Measurements from ENCODE around the gene PAPSS1. TPM values are rescaled to one million over a fixed set of nuclear protein-coding genes. Genes with fewer than 3 reads are reported as not detected.
"Not testable (repeated sequence)": the region's sequence is repeated elsewhere in the genome, so short reads cannot be mapped to it uniquely, and the experiment has no call there.

The PAPSS1 gene
- polyA plus RNA-seq, 2 donors, result 25.5 to 34.6 TPM

GRCh38 chr4:107729050-107729449 is 9.0 kb upstream of the PAPSS1 start:
- 54 to 63% methylated on average over 4 of the region's 4 CpGs for WGBS, 2 donors
- H3K4me3 ChIP-seq (ENCODE audit: low read depth in 1 of 2, low read length in 2 of 2); H3K27ac ChIP-seq (ENCODE audit: low read depth in 2 of 2, low read length in 1 of 2); H3K9me3 ChIP-seq (ENCODE audit: control insufficient read depth in 2 of 2, insufficient read depth in 1 of 2, low read depth in 1 of 2, low read length in 1 of 2); H3K27me3 ChIP-seq (ENCODE audit: control insufficient read depth in 1 of 2, insufficient read depth in 2 of 2, low read length in 2 of 2); H3K36me3 ChIP-seq (ENCODE audit: control insufficient read depth in 2 of 2, insufficient read depth in 2 of 2, low read length in 1 of 2); H3K4me1 ChIP-seq (ENCODE audit: control insufficient read depth in 2 of 2, insufficient read depth in 2 of 2, low read length in 1 of 2): not testable (repeated sequence)

- not testable (repeated sequence) for H3K27me3 ChIP-seq (ENCODE audit: control insufficient read depth in 1 of 2, insufficient read depth in 2 of 2, low read length in 2 of 2); H3K27ac ChIP-seq (ENCODE audit: low read depth in 2 of 2, low read length in 1 of 2); H3K4me3 ChIP-seq (ENCODE audit: low read depth in 1 of 2, low read length in 2 of 2); H3K36me3 ChIP-seq (ENCODE audit: control insufficient read depth in 2 of 2, insufficient read depth in 2 of 2, low read length in 1 of 2); H3K4me1 ChIP-seq (ENCODE audit: control insufficient read depth in 2 of 2, insufficient read depth in 2 of 2, low read length in 1 of 2); H3K9me3 ChIP-seq (ENCODE audit: control insufficient read depth in 2 of 2, insufficient read depth in 1 of 2, low read depth in 1 of 2, low read length in 1 of 2)
- WGBS, 2 donors, result 83 to 89% methylated on average over 3 of the region's 3 CpGs
These were observed 6.3 kb upstream of the PAPSS1 start for GRCh38 chr4:107726131-107726925.

GRCh38 chr4:107725281-107725859 is 5.3 kb upstream of the PAPSS1 start:
- Histone ChIP-seq H3K27me3 (ENCODE audit: control insufficient read depth in 1 of 2, insufficient read depth in 2 of 2, low read length in 2 of 2) (no peaks in the 10 kb centered on the region), H3K36me3 (ENCODE audit: control insufficient read depth in 2 of 2, insufficient read depth in 2 of 2, low read length in 1 of 2) (no peaks in the 10 kb centered on the region), H3K4me3 (ENCODE audit: low read depth in 1 of 2, low read length in 2 of 2) (no peak overlapping the region), H3K4me1 (ENCODE audit: control insufficient read depth in 2 of 2, insufficient read depth in 2 of 2, low read length in 1 of 2) (no peaks in the 10 kb centered on the region), H3K27ac (ENCODE audit: low read depth in 2 of 2, low read length in 1 of 2) (no peak overlapping the region), H3K9me3 (ENCODE audit: control insufficient read depth in 2 of 2, insufficient read depth in 1 of 2, low read depth in 1 of 2, low read length in 1 of 2) (no peaks in the 10 kb centered on the region)
- WGBS, 2 donors, result 92 to 97% methylated on average over 3 of the region's 3 CpGs

- H3K4me1 ChIP-seq (ENCODE audit: control insufficient read depth in 2 of 2, insufficient read depth in 2 of 2, low read length in 1 of 2); H3K27ac ChIP-seq (ENCODE audit: low read depth in 2 of 2, low read length in 1 of 2); H3K9me3 ChIP-seq (ENCODE audit: control insufficient read depth in 2 of 2, insufficient read depth in 1 of 2, low read depth in 1 of 2, low read length in 1 of 2); H3K36me3 ChIP-seq (ENCODE audit: control insufficient read depth in 2 of 2, insufficient read depth in 2 of 2, low read length in 1 of 2); H3K4me3 ChIP-seq (ENCODE audit: low read depth in 1 of 2, low read length in 2 of 2); H3K27me3 ChIP-seq (ENCODE audit: control insufficient read depth in 1 of 2, insufficient read depth in 2 of 2, low read length in 2 of 2): not testable (repeated sequence)
- 34 to 50% methylated on average over 1 of the region's 1 CpG for WGBS, 2 donors
These were observed 3.3 kb upstream of the PAPSS1 start for GRCh38 chr4:107723331-107723730.

GRCh38 chr4:107721436-107722100 is 1.5 kb upstream of the PAPSS1 start:
- Histone ChIP-seq H3K4me3 (ENCODE audit: low read depth in 1 of 2, low read length in 2 of 2) (peak overlapping the region in 1 of 2 donors; percentile 88), H3K27me3 (ENCODE audit: control insufficient read depth in 1 of 2, insufficient read depth in 2 of 2, low read length in 2 of 2) (no peaks in the 10 kb centered on the region), H3K36me3 (ENCODE audit: control insufficient read depth in 2 of 2, insufficient read depth in 2 of 2, low read length in 1 of 2) (no peaks in the 10 kb centered on the region), H3K9me3 (ENCODE audit: control insufficient read depth in 2 of 2, insufficient read depth in 1 of 2, low read depth in 1 of 2, low read length in 1 of 2) (no peaks in the 10 kb centered on the region), H3K4me1 (ENCODE audit: control insufficient read depth in 2 of 2, insufficient read depth in 2 of 2, low read length in 1 of 2) (no peaks in the 10 kb centered on the region), H3K27ac (ENCODE audit: low read depth in 2 of 2, low read length in 1 of 2) (no peak overlapping the region)
- 60 to 70% methylated on average over 9 of the region's 9 CpGs for WGBS, 2 donors

GRCh38 chr4:107719207-107719921 is 670 bp downstream of the PAPSS1 start:
- H3K27ac ChIP-seq (ENCODE audit: low read depth in 2 of 2, low read length in 1 of 2), result peak overlapping the region; percentile 88 to 89
- no peaks in the 10 kb centered on the region for H3K9me3 ChIP-seq (ENCODE audit: control insufficient read depth in 2 of 2, insufficient read depth in 1 of 2, low read depth in 1 of 2, low read length in 1 of 2)
- peak overlapping the region; percentile 85 to 88 for H3K4me3 ChIP-seq (ENCODE audit: low read depth in 1 of 2, low read length in 2 of 2)
- 1 to 2% methylated on average over 27 to 28 of the region's 28 CpGs for WGBS, 2 donors
- no peaks in the 10 kb centered on the region for H3K27me3 ChIP-seq (ENCODE audit: control insufficient read depth in 1 of 2, insufficient read depth in 2 of 2, low read length in 2 of 2)
- no peaks in the 10 kb centered on the region for H3K36me3 ChIP-seq (ENCODE audit: control insufficient read depth in 2 of 2, insufficient read depth in 2 of 2, low read length in 1 of 2)
- no peaks in the 10 kb centered on the region for H3K4me1 ChIP-seq (ENCODE audit: control insufficient read depth in 2 of 2, insufficient read depth in 2 of 2, low read length in 1 of 2)

GRCh38 chr4:107718351-107718965 is 1.6 kb downstream of the PAPSS1 start:
- peak overlapping the region in 1 of 2 donors; percentile 88 for H3K4me3 ChIP-seq (ENCODE audit: low read depth in 1 of 2, low read length in 2 of 2)
- no peaks in the 10 kb centered on the region for H3K27me3 ChIP-seq (ENCODE audit: control insufficient read depth in 1 of 2, insufficient read depth in 2 of 2, low read length in 2 of 2)
- 62 to 67% methylated on average over 10 of the region's 10 CpGs for WGBS, 2 donors
- no peaks in the 10 kb centered on the region for H3K9me3 ChIP-seq (ENCODE audit: control insufficient read depth in 2 of 2, insufficient read depth in 1 of 2, low read depth in 1 of 2, low read length in 1 of 2)
- H3K27ac ChIP-seq (ENCODE audit: low read depth in 2 of 2, low read length in 1 of 2), result no peak overlapping the region
- H3K36me3 ChIP-seq (ENCODE audit: control insufficient read depth in 2 of 2, insufficient read depth in 2 of 2, low read length in 1 of 2), result no peaks in the 10 kb centered on the region
- H3K4me1 ChIP-seq (ENCODE audit: control insufficient read depth in 2 of 2, insufficient read depth in 2 of 2, low read length in 1 of 2), result no peaks in the 10 kb centered on the region

- Histone ChIP-seq H3K4me3 (ENCODE audit: low read depth in 1 of 2, low read length in 2 of 2) (no peak overlapping the region), H3K9me3 (ENCODE audit: control insufficient read depth in 2 of 2, insufficient read depth in 1 of 2, low read depth in 1 of 2, low read length in 1 of 2) (no peaks in the 10 kb centered on the region), H3K27ac (ENCODE audit: low read depth in 2 of 2, low read length in 1 of 2) (no peak overlapping the region), H3K36me3 (ENCODE audit: control insufficient read depth in 2 of 2, insufficient read depth in 2 of 2, low read length in 1 of 2) (no peaks in the 10 kb centered on the region), H3K27me3 (ENCODE audit: control insufficient read depth in 1 of 2, insufficient read depth in 2 of 2, low read length in 2 of 2) (no peaks in the 10 kb centered on the region), H3K4me1 (ENCODE audit: control insufficient read depth in 2 of 2, insufficient read depth in 2 of 2, low read length in 1 of 2) (peaks cover 0 to 5% of the 10 kb centered on the region in 2 donors)
- WGBS, 2 donors, result 77 to 88% methylated on average over 3 of the region's 3 CpGs
These were observed 5.8 kb downstream of the PAPSS1 start for GRCh38 chr4:107714256-107714655.

GRCh38 chr4:107712236-107712635 is 7.8 kb downstream of the PAPSS1 start:
- Histone ChIP-seq H3K36me3 (ENCODE audit: control insufficient read depth in 2 of 2, insufficient read depth in 2 of 2, low read length in 1 of 2) (peaks cover 0 to 3% of the 10 kb centered on the region in 2 donors), H3K9me3 (ENCODE audit: control insufficient read depth in 2 of 2, insufficient read depth in 1 of 2, low read depth in 1 of 2, low read length in 1 of 2) (peaks cover 0 to 2% of the 10 kb centered on the region in 2 donors), H3K27me3 (ENCODE audit: control insufficient read depth in 1 of 2, insufficient read depth in 2 of 2, low read length in 2 of 2) (no peaks in the 10 kb centered on the region), H3K27ac (ENCODE audit: low read depth in 2 of 2, low read length in 1 of 2) (no peak overlapping the region), H3K4me1 (ENCODE audit: control insufficient read depth in 2 of 2, insufficient read depth in 2 of 2, low read length in 1 of 2) (peaks cover 0 to 5% of the 10 kb centered on the region in 2 donors), H3K4me3 (ENCODE audit: low read depth in 1 of 2, low read length in 2 of 2) (no peak overlapping the region)
- 98 to 99% methylated on average over 2 of the region's 2 CpGs for WGBS, 2 donors
